Dermis microvascular lymphatic vessel endothelial cell (primary cell): ENCODE measurements around the gene RRAGD. TPM values are rescaled to one million over a fixed set of nuclear protein-coding genes. Genes with fewer than 3 reads are reported as not detected.
A peak's percentile ranks its signal among the peaks of the same experiment; 100 is the strongest.
"Not testable (repeated sequence)": the region's sequence is repeated elsewhere in the genome, so short reads cannot be mapped to it uniquely, and the experiment has no call there.

ENCODE experiments used
- DNase-seq, 2 donors: peaks; one replicate each; pipeline versions ENCODE4 v3.0.0 to v3.0.0-alpha.2; 2010; ENCODE audit warnings: low read depth in 2 of 2
- total RNA-seq: library from RNA; depleted of rRNA; stranded (reverse); fragments of >200 nt; gene quantifications from 2 replicates; pipeline ENCODE4 v1.2.1, GENCODE V29; 2014

RRAGD gene
- total RNA-seq, 1 donor from 2014 or later: 0.26 TPM

DNA sequence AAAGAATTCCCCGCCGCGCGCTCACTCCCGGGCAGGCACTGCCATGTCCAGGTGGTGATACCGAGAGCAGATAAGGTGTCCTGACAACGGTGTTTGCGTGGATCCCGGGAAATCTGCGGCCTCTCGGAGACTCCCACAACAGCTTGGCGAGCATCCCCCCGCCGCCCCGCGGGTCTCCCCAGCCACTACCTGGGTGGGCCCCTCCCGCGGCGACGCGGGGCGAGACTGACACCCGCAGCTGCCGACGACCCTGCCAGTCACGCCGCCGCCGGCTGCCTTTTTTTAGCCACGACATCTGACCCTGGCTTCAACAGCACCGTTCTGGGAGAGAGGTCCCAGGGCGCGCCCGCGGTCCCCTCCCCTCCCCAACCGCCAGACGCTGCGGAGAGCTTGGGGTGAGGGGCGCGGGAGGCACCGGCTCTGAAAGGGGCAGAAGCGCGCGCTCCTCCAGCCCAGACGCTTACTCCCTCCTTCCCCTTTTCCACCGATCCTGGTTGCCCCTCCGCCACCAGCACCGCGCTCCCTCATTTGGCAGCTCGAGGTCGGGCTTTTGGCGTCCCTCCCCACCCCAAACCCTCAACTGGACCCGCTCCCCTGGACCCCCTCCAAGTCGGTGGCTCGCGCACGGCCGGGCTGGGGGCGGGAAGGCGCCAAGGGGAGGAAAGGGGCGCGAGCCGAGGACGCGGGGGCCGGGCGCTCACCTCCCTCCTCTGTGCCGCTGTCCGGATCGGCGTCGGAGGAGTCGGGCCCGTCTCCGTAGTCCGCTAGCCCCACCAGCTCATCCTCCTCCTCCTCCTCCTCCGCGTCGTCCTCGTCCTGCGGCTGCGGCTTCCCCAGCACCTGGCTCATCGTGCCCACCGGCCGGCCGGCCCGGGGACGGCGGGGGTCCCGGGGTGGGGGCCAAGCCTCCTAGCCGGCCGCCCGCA, 665 bp downstream of the RRAGD start:
- DNase-seq: no peak

DNA sequence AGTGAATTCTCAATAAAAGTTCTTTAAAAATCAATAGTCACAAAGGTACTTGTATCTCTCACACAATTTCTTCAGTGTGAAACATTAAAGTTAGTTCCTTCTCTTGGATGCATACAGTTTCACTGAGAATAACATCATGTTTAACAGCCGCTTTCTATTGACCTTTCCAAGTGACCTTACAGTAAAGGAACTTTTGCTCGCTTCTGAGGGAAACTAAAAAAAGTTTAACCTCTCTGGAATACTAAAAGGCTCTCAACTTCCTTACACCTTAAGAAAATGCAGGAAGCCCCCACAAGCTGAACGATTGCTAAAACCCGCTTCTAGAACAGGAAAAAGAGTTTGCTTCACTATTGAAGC, 1.3 kb downstream of the RRAGD start:
- DNase-seq: no peak

DNA sequence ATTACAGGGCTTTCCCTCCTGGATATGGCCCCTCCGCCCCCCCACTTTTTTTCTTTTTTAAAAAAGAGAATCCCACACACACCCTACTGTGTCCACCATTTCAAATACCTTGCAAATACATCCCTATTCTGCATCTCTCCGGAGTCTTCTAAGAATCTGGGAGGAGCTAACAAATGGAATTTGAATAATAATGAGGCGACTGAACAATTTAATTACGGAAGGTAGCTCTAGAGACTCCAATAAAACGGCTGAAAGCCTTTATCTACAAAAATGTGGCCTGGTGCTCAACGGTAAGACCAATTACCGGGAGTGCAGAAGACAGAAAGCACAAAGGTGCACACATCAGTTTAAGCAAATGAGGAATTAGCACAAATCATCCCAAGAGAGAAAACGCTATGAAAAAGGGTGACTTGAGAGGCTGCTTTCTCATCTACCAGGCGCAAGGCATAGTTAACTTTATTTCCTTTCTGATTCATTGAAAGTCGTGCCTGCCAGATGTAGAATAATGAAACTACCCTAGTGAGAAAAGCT, 1.8 kb downstream of the RRAGD start:
- DNase-seq: no peak

DNA sequence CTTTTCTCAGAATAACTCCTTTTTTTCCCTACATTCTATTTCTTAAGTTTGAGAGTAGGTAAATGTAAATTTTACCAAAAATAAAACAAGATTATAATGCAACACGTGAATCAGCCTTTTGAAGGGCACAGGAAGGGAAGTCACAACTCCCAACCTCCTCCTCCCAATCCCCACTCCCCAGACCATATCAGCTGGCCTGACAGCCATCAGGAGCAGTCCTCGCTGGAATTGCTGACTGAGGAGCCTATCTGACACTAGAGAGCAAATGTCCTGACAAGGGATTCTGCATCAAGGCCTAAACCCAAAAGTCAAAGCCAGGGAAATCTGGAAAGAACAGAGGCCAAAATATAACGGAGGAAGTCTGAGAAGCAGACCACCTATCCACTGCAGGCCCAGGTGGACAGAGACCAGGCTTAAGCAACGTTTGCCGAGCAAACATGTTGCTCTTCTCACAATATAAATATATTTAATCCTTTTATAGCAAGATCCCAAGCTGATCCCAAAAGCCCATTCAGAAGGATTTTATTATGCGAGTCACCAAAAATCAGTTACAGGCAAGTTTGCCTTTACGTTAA, 2.5 kb downstream of the RRAGD start:
- no peak for DNase-seq

- no peak for DNase-seq
Observed at GRCh38 chr6:89406141-89406540, 5.9 kb downstream of the RRAGD start.

DNA sequence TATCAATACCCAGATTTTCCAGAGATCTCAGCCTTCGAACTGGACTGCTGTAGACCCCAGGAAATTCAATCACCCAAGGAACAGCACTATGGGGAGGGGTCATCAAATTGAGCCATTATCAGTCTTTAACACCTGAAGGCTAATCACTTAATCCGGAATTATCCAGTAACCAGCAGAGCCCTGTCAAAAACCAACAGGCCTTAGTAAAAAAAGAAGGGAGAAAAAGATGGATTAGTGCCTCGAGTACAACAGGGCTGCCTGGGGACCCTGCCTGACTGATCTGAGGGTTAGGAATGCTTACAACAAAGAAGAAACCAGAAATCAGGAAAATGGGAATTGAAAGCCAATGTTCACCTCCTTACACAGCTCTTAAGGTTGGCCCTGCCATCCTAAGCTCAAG, 7.6 kb downstream of the RRAGD start:
- no peak for DNase-seq

DNA sequence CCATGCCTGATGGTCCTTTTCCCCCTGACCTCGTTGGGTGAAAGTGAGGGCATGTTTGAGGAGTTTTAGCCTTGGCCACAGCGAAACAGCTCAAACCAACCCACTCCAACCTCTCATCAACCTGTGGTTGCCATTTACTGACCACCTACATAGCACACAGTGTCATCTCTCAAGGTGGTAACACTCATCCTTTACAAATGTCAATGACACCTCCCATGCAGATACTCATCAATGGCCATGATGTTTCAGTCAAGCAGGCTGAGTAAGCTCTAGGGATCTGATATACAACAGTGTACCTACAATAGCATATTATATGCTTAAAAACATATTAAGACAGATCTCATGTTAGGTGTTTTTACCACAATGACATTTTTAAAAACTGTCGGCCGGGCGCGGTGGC, 9.3 kb downstream of the RRAGD start:
- no peak for DNase-seq

- DNase-seq: no peak
Observed at GRCh38 chr6:89400912-89401399, 11.1 kb downstream of the RRAGD start.

DNA sequence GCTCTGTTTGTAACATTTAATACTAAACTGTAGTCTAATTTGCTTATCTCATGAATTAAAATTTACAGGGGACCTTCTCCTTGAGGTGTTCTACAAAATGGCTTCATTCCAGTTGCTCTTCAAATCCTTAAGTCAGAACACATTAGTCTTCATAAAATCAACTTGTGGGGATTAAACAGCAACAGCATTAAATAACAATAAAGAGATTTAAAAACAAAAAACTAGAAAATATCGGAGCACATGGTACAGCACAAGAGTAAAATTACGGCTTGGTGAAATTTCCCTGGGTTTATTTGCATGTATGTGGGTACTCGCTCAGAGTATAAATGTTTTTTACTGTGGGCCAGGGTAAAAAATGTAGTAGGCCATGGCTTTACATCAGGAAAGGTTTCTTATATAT, 12.0 kb downstream of the RRAGD start:
- DNase-seq: no peak

DNA sequence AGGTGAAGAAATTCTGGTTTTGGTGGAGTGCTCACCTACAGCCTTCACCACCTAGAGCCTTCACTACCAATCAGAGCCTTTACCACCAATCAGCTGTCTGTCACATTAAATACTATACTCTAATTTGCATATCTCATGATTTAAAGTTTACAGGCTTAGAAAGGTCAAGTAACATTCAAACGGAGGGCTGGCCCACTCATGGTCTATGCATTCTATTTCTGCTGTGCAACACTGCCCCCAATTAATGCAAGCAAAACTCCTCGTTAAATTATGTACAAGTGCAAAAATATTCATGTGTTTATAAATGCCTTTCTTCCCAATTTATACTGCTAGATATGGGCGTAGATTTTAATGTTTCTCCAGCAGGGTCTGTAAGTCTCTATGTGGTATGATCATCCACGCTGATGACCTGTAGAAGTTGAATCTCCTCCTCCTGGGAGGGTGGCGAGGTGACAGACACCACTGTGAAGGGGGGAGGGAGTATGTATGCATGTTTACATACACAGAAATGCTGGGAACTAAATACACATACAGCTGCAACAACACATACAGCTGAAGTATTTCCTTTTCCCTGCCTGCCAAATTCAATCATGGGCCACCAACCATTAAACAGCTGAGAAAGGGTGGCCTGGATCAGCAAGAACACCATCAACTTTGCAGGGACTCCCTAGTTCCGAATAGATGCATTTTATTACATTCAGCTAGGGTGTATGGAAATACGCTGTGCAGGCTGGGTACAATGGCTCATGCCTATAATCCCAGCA, 13.1 kb downstream of the RRAGD start:
- DNase-seq: no peak

DNA sequence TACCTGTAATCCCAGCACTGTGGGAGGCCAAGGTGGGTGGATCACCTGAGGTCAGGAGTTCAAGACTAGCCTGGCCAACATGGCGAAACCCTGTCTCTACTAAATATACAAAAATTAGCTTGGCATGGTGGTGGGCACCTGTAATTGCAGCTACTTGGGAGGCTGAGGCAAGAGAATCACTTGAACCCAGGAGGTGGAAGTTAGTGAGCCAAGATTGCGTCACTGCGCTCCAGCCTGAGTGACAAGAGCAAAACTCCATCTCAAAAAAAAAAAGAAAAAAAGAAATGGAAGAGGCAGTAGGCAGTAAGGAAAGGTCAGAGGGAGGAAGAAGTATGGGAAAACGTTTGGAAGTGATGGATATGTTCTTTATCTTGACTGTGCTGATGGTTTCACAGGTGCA, 14.2 kb downstream of the RRAGD start:
- DNase-seq: not testable (repeated sequence)

DNA sequence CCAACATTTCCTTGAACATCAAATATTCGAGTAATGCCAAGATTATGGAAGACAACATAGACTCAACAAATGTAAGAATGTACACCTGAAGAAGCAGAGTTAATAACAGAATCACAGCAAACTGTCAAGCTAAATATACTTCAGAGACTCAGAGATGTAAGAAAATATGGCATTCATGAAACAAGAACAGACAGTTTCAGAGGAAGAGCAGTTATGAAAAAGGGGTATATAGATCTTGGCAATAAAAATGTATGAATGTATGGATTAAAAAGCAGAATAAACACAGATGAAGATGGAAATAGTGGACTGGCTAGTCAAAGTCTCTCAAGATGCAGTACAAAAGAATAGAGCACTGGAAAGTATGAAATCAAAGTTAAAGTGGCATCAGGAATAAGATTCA, 18.4 kb downstream of the RRAGD start:
- DNase-seq: no peak

DNA sequence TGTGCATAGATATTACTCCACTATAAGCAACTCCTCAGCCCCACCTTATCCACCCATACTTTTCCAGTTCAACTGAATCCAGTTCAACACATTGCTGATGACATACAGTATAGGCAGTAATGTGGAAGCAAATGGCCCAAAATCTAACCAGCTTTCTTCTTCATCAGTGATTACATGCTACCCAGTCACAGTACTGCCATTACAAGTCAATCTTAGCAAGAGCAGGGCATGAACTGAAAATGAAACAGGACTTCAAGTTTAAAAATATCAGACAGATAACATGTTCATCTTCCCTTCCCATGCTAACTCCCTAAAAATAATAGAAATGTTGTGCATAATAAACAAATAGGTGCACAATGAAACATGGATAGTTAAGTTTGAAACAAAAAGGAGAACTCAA, 19.2 kb downstream of the RRAGD start:
- no peak for DNase-seq

DNA sequence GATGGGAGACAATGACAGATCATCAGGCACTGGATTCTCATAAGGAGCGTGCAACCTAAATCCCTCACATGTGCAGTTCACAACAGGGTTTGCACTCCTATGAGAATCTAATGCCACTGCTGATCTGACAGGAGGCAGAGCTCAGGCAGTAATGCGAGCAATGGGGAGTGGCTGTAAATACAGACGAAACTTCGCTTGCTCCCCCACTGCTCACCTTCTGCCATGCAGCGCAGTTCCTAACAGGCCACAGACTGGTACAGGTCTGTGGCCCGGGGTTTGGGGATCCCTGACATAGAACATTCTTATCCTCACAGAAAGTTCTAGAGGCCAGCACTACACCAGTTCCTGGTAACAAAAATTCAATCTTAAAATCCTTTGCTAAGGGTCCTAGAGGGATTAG, 23.2 kb downstream of the RRAGD start:
- no peak for DNase-seq

DNA sequence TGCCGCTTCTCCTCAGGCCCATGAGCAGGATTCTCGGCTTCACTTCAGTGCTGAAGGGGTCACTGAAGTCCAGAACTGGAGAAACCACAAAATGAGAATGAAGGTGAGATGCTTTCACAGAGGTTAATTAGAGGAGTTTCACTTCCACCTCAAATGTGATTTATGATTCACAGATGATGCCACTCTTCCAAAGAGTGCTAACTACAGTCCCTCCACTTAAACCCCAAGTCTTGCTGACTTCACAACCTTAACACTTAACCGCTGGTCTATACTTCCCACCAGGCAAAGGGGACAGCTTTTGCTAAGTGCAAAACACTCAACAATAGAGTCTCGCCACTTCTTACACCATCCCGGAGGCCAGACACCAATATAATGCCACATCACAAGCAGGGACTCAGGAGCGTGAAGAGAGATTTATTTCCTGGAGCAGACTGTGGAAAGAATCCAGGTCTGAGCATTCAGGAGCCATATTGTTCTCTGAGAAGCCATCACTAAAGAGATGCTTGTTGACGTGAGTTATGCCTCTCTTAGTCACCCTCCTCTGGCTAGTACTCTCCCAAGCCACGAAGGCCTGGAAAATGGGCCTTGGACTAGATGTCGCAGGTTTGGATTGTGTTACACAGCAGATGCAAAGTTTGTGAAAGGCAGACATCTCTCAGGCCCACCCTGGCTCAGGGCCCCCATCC, 24.4 kb downstream of the RRAGD start:
- DNase-seq: no peak

DNA sequence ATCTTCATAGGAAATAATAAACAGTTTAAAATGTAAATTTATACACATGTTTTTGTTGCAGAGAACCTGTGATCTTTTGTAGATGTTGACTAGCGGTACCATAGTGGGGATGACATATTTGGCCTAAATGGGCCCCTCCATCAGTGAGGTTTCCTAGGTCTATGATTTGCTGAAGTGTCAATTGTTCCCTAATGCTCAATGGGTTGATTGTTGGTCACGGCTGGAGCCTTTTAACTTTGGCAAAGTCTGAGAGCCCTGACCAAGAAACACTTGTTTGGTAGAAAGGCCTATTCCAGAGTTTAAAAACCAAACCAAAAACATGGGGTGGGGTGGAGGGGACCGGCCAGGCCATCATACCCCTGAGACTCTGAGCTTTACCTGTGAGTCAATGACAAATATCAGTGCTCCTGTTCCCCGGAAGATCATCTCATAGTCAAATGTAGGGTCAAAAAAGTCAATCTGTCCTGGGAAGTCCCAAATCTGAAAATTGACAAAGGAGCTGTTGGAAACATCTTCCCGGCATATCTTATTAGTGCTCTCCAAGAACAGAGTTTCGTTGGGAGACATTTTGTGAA, 25.1 kb downstream of the RRAGD start:
- DNase-seq: no peak

- DNase-seq: no peak
Observed at GRCh38 chr6:89385846-89386245, 26.2 kb downstream of the RRAGD start.

GRCh38 chr6:89385156-89385667, 26.9 kb downstream of the RRAGD start:
- DNase-seq: peak in 1 of 2 donors; percentile 35

GRCh38 chr6:89381031-89381430, 31.0 kb downstream of the RRAGD start:
- DNase-seq: no peak

GRCh38 chr6:89379281-89379680, 32.8 kb downstream of the RRAGD start:
- DNase-seq: no peak

DNA sequence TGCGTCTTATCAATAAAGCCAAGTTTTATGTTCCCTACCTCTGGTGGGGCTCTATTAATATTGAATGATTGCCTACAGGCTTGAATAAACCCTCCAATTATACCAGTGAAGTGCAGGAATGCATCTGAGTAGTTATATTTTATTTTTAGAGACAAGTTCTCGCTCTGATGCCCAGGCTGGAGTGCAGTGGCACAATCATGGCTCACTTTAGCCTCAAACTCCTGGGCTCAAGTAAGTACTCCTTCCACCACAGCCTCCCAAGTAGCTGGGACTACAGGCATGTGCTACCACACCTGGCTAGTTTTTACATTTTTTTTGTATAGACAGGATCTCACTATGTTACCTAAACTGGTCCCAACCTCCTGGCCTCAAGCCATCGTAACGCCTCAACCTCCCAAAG, 33.4 kb downstream of the RRAGD start:
- DNase-seq: no peak
